NCI-H345 treated with DMSO at 0.1 percent for 48 hours (cell line): Measurements from ENCODE around the gene SLC10A4.

Source experiments
- DNase-seq: peaks from one replicate; lab custom pipeline; 2025; ENCODE audit not compliant: unreplicated experiment; lab: John Stamatoyannopoulos, UW

Gene SLC10A4

GRCh38 chr4:48484494-48485168, 1.5 kb downstream of the SLC10A4 start:
- no peak for DNase-seq

GRCh38 chr4:48489683-48490011, 6.5 kb downstream of the SLC10A4 start:
- no peak for DNase-seq

GRCh38 chr4:48490012-48490679, 7.0 kb downstream of the SLC10A4 start, which contains the start of gene ZAR1:
TSS of gene ZAR1 (plus strand) at chr4:48490252. CDS start at chr4:48490292, 40 bp downstream.
- DNase-seq, result no peak

- no peak for DNase-seq
Observed at GRCh38 chr4:48490680-48491513, 7.8 kb downstream of the SLC10A4 start.

- no peak for DNase-seq
Observed at GRCh38 chr4:48491514-48492176, 8.5 kb downstream of the SLC10A4 start.

- no peak for DNase-seq
Observed at GRCh38 chr4:48493452-48494100, 10.4 kb downstream of the SLC10A4 start.

GRCh38 chr4:48495941-48496340, 12.8 kb downstream of the SLC10A4 start:
- DNase-seq, result no peak

GRCh38 chr4:48498895-48499294, 15.8 kb downstream of the SLC10A4 start:
- DNase-seq, result no peak

- DNase-seq, result no peak
Observed at GRCh38 chr4:48499551-48500066, 16.5 kb downstream of the SLC10A4 start.

GRCh38 chr4:48503233-48504025, 20.3 kb downstream of the SLC10A4 start:
- no peak for DNase-seq

- DNase-seq, result no peak
Observed at GRCh38 chr4:48504026-48504330, 20.8 kb downstream of the SLC10A4 start.

GRCh38 chr4:48504352-48504751, 21.2 kb downstream of the SLC10A4 start:
- DNase-seq, result no peak

GRCh38 chr4:48506716-48507115, 23.6 kb downstream of the SLC10A4 start:
- DNase-seq, result no peak

GRCh38 chr4:48509543-48509942, 26.4 kb downstream of the SLC10A4 start:
- no peak for DNase-seq

GRCh38 chr4:48518143-48518542, 35.0 kb downstream of the SLC10A4 start:
- DNase-seq, result no peak

- no peak for DNase-seq
Observed at GRCh38 chr4:48526406-48526805, 43.3 kb downstream of the SLC10A4 start.

GRCh38 chr4:48538358-48538757, 55.2 kb downstream of the SLC10A4 start:
- DNase-seq, result no peak
